ENCODE results near the gene ZNF740. TPM values are rescaled to one million over a fixed set of nuclear protein-coding genes. Genes with fewer than 3 reads are reported as not detected.

ZNF740 gene
- total RNA-seq, 1 experiment from 2014 or later, result 41.2 TPM

- H2BK5ac ChIP-seq (ENCODE audit: insufficient read length, low read length), result no peak overlapping the region
- H4K20me1 ChIP-seq (ENCODE audit: control insufficient read depth, insufficient read depth, insufficient read length), result peaks cover 2% of the 10 kb centered on the region
- no peak overlapping the region for H4K8ac ChIP-seq (replicated peaks; ENCODE audit: insufficient read length, low read depth, low read length)
- DNase-seq, result no peak
- H2AFZ ChIP-seq (ENCODE audit: low read length), result no peak overlapping the region
- H3K27me3 ChIP-seq (ENCODE audit: insufficient read depth, low read length), result no peaks in the 10 kb centered on the region; the same call in 1 of the 2 replicates
- peaks cover 14 to 17% of the 10 kb centered on the region in 2 experiments for H3K4me1 Mint-ChIP-seq
- H3K79me1 ChIP-seq (ENCODE audit: insufficient read depth, low read depth, low read length, poor library complexity, severe bottlenecking), result no peaks in the 10 kb centered on the region
- H2BK20ac ChIP-seq (ENCODE audit: low read depth, low read length, poor library complexity, severe bottlenecking), result no peak overlapping the region
- no peak overlapping the region for H2BK120ac ChIP-seq (ENCODE audit: low read depth, low read length, poor library complexity, severe bottlenecking)
- no peak overlapping the region for H4K5ac ChIP-seq (ENCODE audit: insufficient read length, low read depth, low read length)
- no peak overlapping the region for H3T11ph ChIP-seq (ENCODE audit: low read length)
- TF ChIP-seq, protein P1, sequence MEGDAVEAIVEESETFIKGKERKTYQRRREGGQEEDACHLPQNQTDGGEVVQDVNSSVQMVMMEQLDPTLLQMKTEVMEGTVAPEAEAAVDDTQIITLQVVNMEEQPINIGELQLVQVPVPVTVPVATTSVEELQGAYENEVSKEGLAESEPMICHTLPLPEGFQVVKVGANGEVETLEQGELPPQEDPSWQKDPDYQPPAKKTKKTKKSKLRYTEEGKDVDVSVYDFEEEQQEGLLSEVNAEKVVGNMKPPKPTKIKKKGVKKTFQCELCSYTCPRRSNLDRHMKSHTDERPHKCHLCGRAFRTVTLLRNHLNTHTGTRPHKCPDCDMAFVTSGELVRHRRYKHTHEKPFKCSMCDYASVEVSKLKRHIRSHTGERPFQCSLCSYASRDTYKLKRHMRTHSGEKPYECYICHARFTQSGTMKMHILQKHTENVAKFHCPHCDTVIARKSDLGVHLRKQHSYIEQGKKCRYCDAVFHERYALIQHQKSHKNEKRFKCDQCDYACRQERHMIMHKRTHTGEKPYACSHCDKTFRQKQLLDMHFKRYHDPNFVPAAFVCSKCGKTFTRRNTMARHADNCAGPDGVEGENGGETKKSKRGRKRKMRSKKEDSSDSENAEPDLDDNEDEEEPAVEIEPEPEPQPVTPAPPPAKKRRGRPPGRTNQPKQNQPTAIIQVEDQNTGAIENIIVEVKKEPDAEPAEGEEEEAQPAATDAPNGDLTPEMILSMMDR (conservative IDR thresholded peaks at IDR 0.05), result no peak
- no peak overlapping the region for H3K4ac ChIP-seq (ENCODE audit: low read depth, low read length)
- no peaks in the 10 kb centered on the region for H3K9me3 ChIP-seq (ENCODE audit: control insufficient read depth, low read depth, low read length)
- H3K27ac ChIP-seq (ENCODE audit: insufficient read length, low read depth, low read length), result no peak overlapping the region
- no peak overlapping the region for H4K91ac ChIP-seq (ENCODE audit: insufficient read length, low read depth, low read length)
- no peak overlapping the region for H3K4me2 ChIP-seq (ENCODE audit: insufficient read depth, insufficient read length, low read length)
- H3K27ac Mint-ChIP-seq, result no peak overlapping the region
- H3K36me3 Mint-ChIP-seq (ENCODE audit: insufficient read depth in 1 of 3, low read depth in 3 of 3), result peaks cover 41 to 59% (median 57%) of the 10 kb centered on the region in 3 experiments; a peak in 6 of 7 replicates
- no peak overlapping the region for H2BK15ac ChIP-seq (ENCODE audit: low read depth, low read length)
- H3K23ac ChIP-seq (ENCODE audit: insufficient read length, low read depth, low read length), result no peak overlapping the region
- no peak overlapping the region for H3K56ac ChIP-seq (ENCODE audit: insufficient read length, low read depth, low read length)
- H3K18ac ChIP-seq (ENCODE audit: insufficient read length, low read depth, low read length), result no peak overlapping the region
- H3K9me3 Mint-ChIP-seq, result no peaks in the 10 kb centered on the region; a peak in 1 of 5 replicates
- H3K79me2 ChIP-seq (ENCODE audit: insufficient read depth, low read length), result no peaks in the 10 kb centered on the region
- no peak overlapping the region for H2BK12ac ChIP-seq (ENCODE audit: insufficient read length, low read depth, low read length)
- peaks cover 13% of the 10 kb centered on the region for H3K23me2 ChIP-seq (ENCODE audit: insufficient read length, low read depth, low read length, poor library complexity, severe bottlenecking)
- no peak overlapping the region for H3K9ac ChIP-seq (ENCODE audit: extremely low read depth, insufficient read length, low read length)
- peaks cover 31% of the 10 kb centered on the region for H3K27me3 Mint-ChIP-seq (ENCODE audit: low read depth)
- H3K4me3 Mint-ChIP-seq, result no peak overlapping the region
- H3K4me1 ChIP-seq (ENCODE audit: insufficient read depth, low read length), result 0 out of 2 replicates have a peak, but pooled peaks cover 3% of the 10 kb centered on the region
- H3K14ac ChIP-seq (ENCODE audit: insufficient read depth, low read length), result no peak overlapping the region
- no CpG with 5 or more reads among the region's 2 CpGs for WGBS (ENCODE audit: extremely low coverage, insufficient read length, low lambda C conversion rate)
- no peak overlapping the region for H2AK5ac ChIP-seq (ENCODE audit: insufficient read length, low read length)
These were observed 2.4 kb downstream of the ZNF740 start for GRCh38 chr12:53182903-53183302.
